IMR-90 (cell line): ENCODE results near the gene PLCH2. TPM values are rescaled to one million over a fixed set of nuclear protein-coding genes. Genes with fewer than 3 reads are reported as not detected.

ENCODE experiments used
- ATAC-seq: fragments of 200-7000 bp; cut with Tn5 transposase; 2 replicates; pipeline ENCODE4 v1.9.1; 2020; ENCODE audit warnings: low read depth, mild to moderate bottlenecking, moderate library complexity
- BruUV-seq: library from RNA; stranded (reverse); fragments of 400-500 nt; replicated peaks from 2 replicates; lab custom pipeline; 2021; lab: Mats Ljungman, UMichigan
- CTCF ChIA-PET: fragments of 300-600 bp; formaldehyde crosslinking; extraction: SDS; loops from one replicate; lab custom pipeline; 2021; ENCODE audit warnings: antibody characterized with exemption; lab: Yijun Ruan, JAX
- POLR2A ChIA-PET: fragments of 300-600 bp; sonication (Branson Sonifier 250); formaldehyde crosslinking; loops from one replicate; lab custom pipeline; 2022; ENCODE audit warnings: antibody characterized with exemption; ENCODE audit not compliant: unreplicated experiment; lab: Charles Lee
- DNase-seq: peaks from one replicate; pipeline ENCODE4 v3.0.0; 2013
- H2AFZ ChIP-seq: replicated peaks from 2 replicates; pipeline ENCODE3; 2013; ENCODE audit warnings: low read length, mild to moderate bottlenecking; ENCODE audit not compliant: poor library complexity
- H2AK5ac ChIP-seq: 2 replicates; pipeline ENCODE4 v1.6.1; 2013; ENCODE audit warnings: low read depth, low read length, inconsistent platforms
- H2AK9ac ChIP-seq: replicated peaks from 2 replicates; pipeline ENCODE3; 2013; ENCODE audit warnings: mild to moderate bottlenecking, low read depth, low read length, moderate library complexity; ENCODE audit not compliant: poor library complexity
- H2BK120ac ChIP-seq: 2 replicates; pipeline ENCODE4 v1.6.1; 2013; ENCODE audit warnings: low read depth, low read length, inconsistent platforms
- H2BK15ac ChIP-seq: 3 replicates; pipeline ENCODE4 v1.6.1; 2013; ENCODE audit warnings: low read depth, low read length, inconsistent platforms
- H2BK20ac ChIP-seq: 2 replicates; pipeline ENCODE4 v1.6.1; 2013; ENCODE audit warnings: low read depth, mild to moderate bottlenecking, inconsistent platforms, low read length, moderate library complexity
- H2BK5ac ChIP-seq: 2 replicates; pipeline ENCODE4 v1.6.1; 2013; ENCODE audit warnings: mild to moderate bottlenecking, low read depth, low read length, inconsistent platforms; ENCODE audit not compliant: poor library complexity, severe bottlenecking
- H3K14ac ChIP-seq: replicated peaks from 2 replicates; pipeline ENCODE4 v1.6.1; 2013; ENCODE audit warnings: low read depth, low read length, inconsistent platforms
- H3K18ac ChIP-seq: 2 replicates; pipeline ENCODE4 v1.6.1; 2013; ENCODE audit warnings: low read depth, low read length, control low read depth
- H3K23ac ChIP-seq: 2 replicates; pipeline ENCODE4 v1.6.1; 2013; ENCODE audit warnings: low read depth, low read length, inconsistent platforms
- H3K27ac ChIP-seq: 2 replicates; pipeline ENCODE4 v1.5.1; 2013; ENCODE audit warnings: mild to moderate bottlenecking, control low read depth, low read length; ENCODE audit not compliant: insufficient read depth
- H3K27me3 ChIP-seq: 2 replicates; pipeline ENCODE4 v1.6.1; 2013; ENCODE audit warnings: low read length; ENCODE audit not compliant: control insufficient read depth, insufficient read depth
- H3K36me3 ChIP-seq: 2 replicates; pipeline ENCODE4 v1.6.1; 2013; ENCODE audit warnings: low read length, mixed read lengths; ENCODE audit not compliant: control insufficient read depth, insufficient read depth
- H3K4ac ChIP-seq: 2 replicates; pipeline ENCODE4 v1.6.1; 2013; ENCODE audit warnings: low read depth, low read length, inconsistent platforms
- H3K4me1 ChIP-seq: 2 replicates; pipeline ENCODE4 v1.6.1; 2013; ENCODE audit warnings: low read length, mixed read lengths; ENCODE audit not compliant: control insufficient read depth, insufficient read depth
- H3K4me2 ChIP-seq: 2 replicates; pipeline ENCODE4 v1.6.1; 2013; ENCODE audit warnings: low read depth, mild to moderate bottlenecking, control low read depth, low read length, moderate library complexity
- H3K4me3 ChIP-seq: 2 replicates; pipeline ENCODE4 v1.5.1; 2013; ENCODE audit warnings: low read depth, mild to moderate bottlenecking, control low read depth, low read length, moderate library complexity; ENCODE audit not compliant: insufficient read depth
- H3K56ac ChIP-seq: 2 replicates; pipeline ENCODE4 v1.6.1; 2013; ENCODE audit warnings: low read length, inconsistent platforms; ENCODE audit not compliant: insufficient read depth; ENCODE audit errors: extremely low read depth
- H3K79me1 ChIP-seq, 2 experiments: 2 replicates each; pipeline ENCODE4 v1.6.1; 2013; ENCODE audit warnings: low read length in 2 of 2, inconsistent platforms in 1 of 2, low read depth in 1 of 2
- H3K9ac ChIP-seq: 2 replicates; pipeline ENCODE4 v1.6.1; 2013; ENCODE audit warnings: low read depth, low read length, control low read depth
- H3K9me1 ChIP-seq: 2 replicates; pipeline ENCODE4 v1.6.1; 2013; ENCODE audit warnings: low read length, inconsistent platforms; ENCODE audit not compliant: insufficient read depth
- H3K9me3 ChIP-seq: 2 replicates; pipeline ENCODE4 v1.6.1; 2013; ENCODE audit warnings: low read length; ENCODE audit not compliant: control insufficient read depth, insufficient read depth
- H4K20me1 ChIP-seq: 2 replicates; pipeline ENCODE4 v1.6.1; 2013; ENCODE audit warnings: low read length, inconsistent platforms; ENCODE audit not compliant: insufficient read depth
- H4K5ac ChIP-seq: 2 replicates; pipeline ENCODE4 v1.6.1; 2013; ENCODE audit warnings: mild to moderate bottlenecking, low read depth, low read length, control low read depth
- H4K8ac ChIP-seq, 2 experiments: 2 replicates each; pipeline ENCODE4 v1.6.1; 2013; ENCODE audit warnings: low read depth in 2 of 2, low read length in 2 of 2, control low read depth in 1 of 2, inconsistent platforms in 1 of 2
- H4K91ac ChIP-seq: 2 replicates; pipeline ENCODE4 v1.6.1; 2013; ENCODE audit warnings: low read depth, low read length, inconsistent platforms; ENCODE audit not compliant: insufficient read depth
- BHLHE40 ChIP-seq: fragments of 150-350 bp; IDR thresholded peaks from 2 replicates; pipeline ENCODE4 v1.6.1; 2016; ENCODE audit warnings: mild to moderate bottlenecking, low read depth, low read length
- CEBPB ChIP-seq: IDR thresholded peaks from 2 replicates; pipeline ENCODE4 v1.6.1; 2012; ENCODE audit warnings: low read depth, low read length, improper control_type of control experiment
- CHD1 ChIP-seq: IDR thresholded peaks from 2 replicates; pipeline ENCODE4 v1.6.1; 2012; ENCODE audit warnings: low read depth, low read length, improper control_type of control experiment
- ELK1 ChIP-seq: fragments of 150-350 bp; IDR thresholded peaks from 2 replicates; pipeline ENCODE4 v1.6.1; 2016; ENCODE audit warnings: low read depth, mild to moderate bottlenecking, low read length, moderate library complexity, borderline replicate concordance
- FOS ChIP-seq: fragments of 150-350 bp; IDR thresholded peaks from 2 replicates; pipeline ENCODE4 v1.6.1; 2016; ENCODE audit warnings: low read depth, low read length
- MAFK ChIP-seq: IDR thresholded peaks from 2 replicates; pipeline ENCODE4 v1.6.1; 2012; ENCODE audit warnings: low read depth, low read length, improper control_type of control experiment
- MXI1 ChIP-seq: IDR thresholded peaks from 2 replicates; pipeline ENCODE4 v1.6.1; 2012; ENCODE audit warnings: low read depth, mild to moderate bottlenecking, low read length, moderate library complexity, borderline replicate concordance
- NFE2L2 ChIP-seq: fragments of 150-350 bp; IDR thresholded peaks from 2 replicates; pipeline ENCODE4 v1.6.1; 2016; ENCODE audit warnings: low read depth, mild to moderate bottlenecking, low read length
- POLR2A ChIP-seq: IDR thresholded peaks from 2 replicates; pipeline ENCODE4 v1.6.1; 2012; ENCODE audit warnings: mild to moderate bottlenecking, low read depth, low read length
- RAD21 ChIP-seq: IDR thresholded peaks from 2 replicates; pipeline ENCODE4 v1.6.1; 2012; ENCODE audit warnings: low read length, improper control_type of control experiment
- RCOR1 ChIP-seq: IDR thresholded peaks from 2 replicates; pipeline ENCODE4 v1.6.1; 2012; ENCODE audit warnings: mild to moderate bottlenecking, low read length, improper control_type of control experiment; ENCODE audit not compliant: insufficient replicate concordance
- RFX5 ChIP-seq: IDR thresholded peaks from 2 replicates; pipeline ENCODE4 v1.8.0; 2012; ENCODE audit warnings: low read depth, mild to moderate bottlenecking, low read length, moderate library complexity
- SMC3 ChIP-seq: fragments of 150-350 bp; IDR thresholded peaks from 2 replicates; pipeline ENCODE4 v1.6.1; 2016; ENCODE audit warnings: low read depth, mild to moderate bottlenecking, antibody characterized with exemption, low read length, moderate library complexity
- USF2 ChIP-seq: fragments of 150-350 bp; IDR thresholded peaks from 2 replicates; pipeline ENCODE4 v1.6.1; 2017; ENCODE audit warnings: mild to moderate bottlenecking, antibody characterized with exemption, low read length, low read depth
- WGBS, 2 experiments: methylation state at CpG; one replicate each; pipeline versions ENCODE4 v1.1.5 to v1.1.7; 2013; ENCODE audit warnings: missing lambda C conversion rate in 2 of 2; ENCODE audit not compliant: insufficient read length in 1 of 2; ENCODE audit errors: extremely low coverage in 2 of 2; 5-methylcytosine and 5-hydroxymethylcytosine counted together
- dilution Hi-C: fragments of 300-500 bp; cut with HindIII; formaldehyde crosslinking; loops from one replicate; pipeline ENCODE4 v1.14.3; 2018; ENCODE audit warnings: low sequenced_read_pairs; ENCODE audit not compliant: unreplicated experiment
- in situ Hi-C: fragments of 300-500 bp; cut with MboI; formaldehyde crosslinking; loops from 3 replicates; pipeline ENCODE4 v1.14.3; 2019; ENCODE audit warnings: low sequenced_read_pairs, inconsistent platforms, mixed read lengths
- intact Hi-C: fragments of 100-400 bp; cut with micrococcal nuclease; formaldehyde crosslinking; loops from 2 replicates; pipeline ENCODE4 v1.10.0; 2022
- polyA plus RNA-seq, 3 experiments: library from polyadenylated mRNA; depleted of rRNA; stranded (reverse); fragments of >200 nt; gene quantifications; 2 replicates each; pipeline ENCODE4 v1.2.3, GENCODE V29; 2012; ENCODE audit warnings: low replicate concordance in 1 of 3
- total RNA-seq: library from RNA; depleted of rRNA; stranded (reverse); fragments of >200 nt; gene quantifications from 2 replicates; pipeline ENCODE4 v1.2.3, GENCODE V29; 2012
- TF ChIP-seq, protein P1 (sequence below): conservative IDR thresholded peaks from 2 replicates; pipeline ENCODE4 v1.5.1; 2012; ENCODE audit warnings: mild to moderate bottlenecking, low read depth, low read length, improper control_type of control experiment

PLCH2 gene
- total and polyA plus RNA-seq, 2 of the 4 experiments (the other 2 are of a cell fraction) = 0.18 to 1.9 TPM

DNA sequence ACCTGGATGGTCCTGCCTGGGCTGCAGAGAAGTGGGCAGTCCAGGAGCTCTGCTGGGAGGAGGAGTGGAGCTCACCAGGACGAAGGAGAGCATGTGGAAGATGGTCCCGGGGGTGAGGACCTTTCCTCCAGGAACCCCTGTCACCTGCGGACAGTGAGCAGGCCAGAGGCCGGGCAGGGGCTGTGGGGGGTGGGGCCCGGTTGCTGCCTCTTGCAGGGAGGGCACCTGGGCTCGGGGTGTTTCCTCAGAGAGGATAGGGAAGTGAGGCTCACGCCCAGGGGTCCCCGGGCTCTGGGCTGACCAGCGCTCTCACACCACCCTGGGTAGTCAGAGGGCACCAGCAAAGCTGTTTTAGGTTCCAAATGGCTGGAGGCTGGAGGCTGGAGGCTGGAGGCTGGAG, 41.0 kb upstream of the PLCH2 start:
- WGBS, 2 experiments = 60% methylated on average over 1 of the region's 9 CpGs; no CpG with 5 or more reads in 1 of the 2 experiments
- CTCF ChIA-PET = no interaction called here

More for the DNA sequence above, 41.0 kb upstream of the PLCH2 start:
- no peak for ATAC-seq
- no peak overlapping the region for H2BK5ac ChIP-seq
- no peak overlapping the region for H2AK9ac ChIP-seq
- H4K5ac ChIP-seq = no peak overlapping the region
- no peaks in the 10 kb centered on the region; the same call in 1 of the 2 replicates for H4K20me1 ChIP-seq
- in situ Hi-C loops = loop anchor here (25.0 kb wide), 1 partner anchor 627 kb away; the partner anchor contains the start of gene PRDM16
- no peak overlapping the region for H3K23ac ChIP-seq
- no TSS peak for BruUV-seq
- no peak overlapping the region for H3K4me3 ChIP-seq
- H3K4me1 ChIP-seq = no peaks in the 10 kb centered on the region
- H3K27me3 ChIP-seq = peaks cover 51% of the 10 kb centered on the region
- H2BK15ac ChIP-seq = no peak overlapping the region
- H4K8ac ChIP-seq = no peak overlapping the region
- no peak overlapping the region for H3K9ac ChIP-seq
- TF ChIP-seq, protein P1, sequence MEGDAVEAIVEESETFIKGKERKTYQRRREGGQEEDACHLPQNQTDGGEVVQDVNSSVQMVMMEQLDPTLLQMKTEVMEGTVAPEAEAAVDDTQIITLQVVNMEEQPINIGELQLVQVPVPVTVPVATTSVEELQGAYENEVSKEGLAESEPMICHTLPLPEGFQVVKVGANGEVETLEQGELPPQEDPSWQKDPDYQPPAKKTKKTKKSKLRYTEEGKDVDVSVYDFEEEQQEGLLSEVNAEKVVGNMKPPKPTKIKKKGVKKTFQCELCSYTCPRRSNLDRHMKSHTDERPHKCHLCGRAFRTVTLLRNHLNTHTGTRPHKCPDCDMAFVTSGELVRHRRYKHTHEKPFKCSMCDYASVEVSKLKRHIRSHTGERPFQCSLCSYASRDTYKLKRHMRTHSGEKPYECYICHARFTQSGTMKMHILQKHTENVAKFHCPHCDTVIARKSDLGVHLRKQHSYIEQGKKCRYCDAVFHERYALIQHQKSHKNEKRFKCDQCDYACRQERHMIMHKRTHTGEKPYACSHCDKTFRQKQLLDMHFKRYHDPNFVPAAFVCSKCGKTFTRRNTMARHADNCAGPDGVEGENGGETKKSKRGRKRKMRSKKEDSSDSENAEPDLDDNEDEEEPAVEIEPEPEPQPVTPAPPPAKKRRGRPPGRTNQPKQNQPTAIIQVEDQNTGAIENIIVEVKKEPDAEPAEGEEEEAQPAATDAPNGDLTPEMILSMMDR = no peak
- no peak for TF ChIP-seq ELK1
- no peak for TF ChIP-seq USF2
- no peak for TF ChIP-seq CEBPB
- no peak for TF ChIP-seq NFE2L2
- no peak for TF ChIP-seq CHD1
- no peak for TF ChIP-seq POLR2A
- TF ChIP-seq SMC3 = no peak
- no peak for TF ChIP-seq BHLHE40
- TF ChIP-seq RFX5 = no peak
- no peak for TF ChIP-seq MXI1
- TF ChIP-seq MAFK = no peak
- TF ChIP-seq RCOR1 = no peak
- TF ChIP-seq RAD21 = no peak
- TF ChIP-seq FOS = no peak
- DNase-seq = no peak
- no peak overlapping the region for H3K27ac ChIP-seq
- POLR2A ChIA-PET = no interaction called here
- H3K4me2 ChIP-seq = no peak overlapping the region
- no peak overlapping the region for H2BK120ac ChIP-seq
- H2AFZ ChIP-seq = no peak overlapping the region
- H3K9me3 ChIP-seq = no peaks in the 10 kb centered on the region
- H2AK5ac ChIP-seq = no peak overlapping the region
- H3K56ac ChIP-seq = no peak overlapping the region
- no peaks in the 10 kb centered on the region for H3K9me1 ChIP-seq
- H3K18ac ChIP-seq = no peak overlapping the region
- H3K4ac ChIP-seq = no peak overlapping the region
- no peak overlapping the region for H2BK20ac ChIP-seq
- dilution Hi-C loops = no loop called here
- intact Hi-C loops = no loop called here
- H3K79me1 ChIP-seq = no peaks in the 10 kb centered on the region
- H4K91ac ChIP-seq = no peak overlapping the region
- no peaks in the 10 kb centered on the region for H3K36me3 ChIP-seq
- H3K14ac ChIP-seq = no peak overlapping the region
